PC-9 (cell line): ENCODE data around the gene BICRAL. TPM values are rescaled to one million over a fixed set of nuclear protein-coding genes. Genes with fewer than 3 reads are reported as not detected.

ENCODE experiments used
- BruUV-seq: library from RNA; stranded (reverse); fragments of 400-500 nt; replicated peaks from 2 replicates; lab custom pipeline; 2021; lab: Mats Ljungman, UMichigan
- CTCF ChIA-PET: fragments of 300-600 bp; sonication (Branson Sonifier 250); formaldehyde crosslinking; loops from one replicate; lab custom pipeline; 2022; ENCODE audit warnings: antibody characterized with exemption; lab: Charles Lee
- POLR2A ChIA-PET: fragments of 300-600 bp; sonication (Branson Sonifier 250); formaldehyde crosslinking; loops from one replicate; lab custom pipeline; 2022; ENCODE audit warnings: antibody characterized with exemption; ENCODE audit not compliant: unreplicated experiment; lab: Charles Lee
- DNase-seq, 2 experiments: peaks; one replicate each; pipeline versions ENCODE4 v3.0.0 to v3.0.0-alpha.2; 2015 to 2022; ENCODE audit warnings: mixed read lengths in 1 of 2
- H2AFZ ChIP-seq: fragments of 200-600 bp; sonication (generic); 2 replicates; pipeline ENCODE4 v1.8.1; 2017; ENCODE audit warnings: antibody characterized with exemption
- H3F3A ChIP-seq: fragments of 200-600 bp; sonication (generic); 2 replicates; pipeline ENCODE4 v1.8.1; 2017; ENCODE audit warnings: antibody characterized with exemption, mild to moderate bottlenecking, low read depth; ENCODE audit not compliant: insufficient read depth
- H3K27ac ChIP-seq: fragments of 200-600 bp; sonication (generic); 2 replicates; pipeline ENCODE4 v1.6.1; 2016; ENCODE audit warnings: mixed run types
- H3K27me3 ChIP-seq: fragments of 200-600 bp; sonication (generic); 2 replicates; pipeline ENCODE4 v1.6.1; 2016; ENCODE audit warnings: low read depth, mixed run types; ENCODE audit not compliant: insufficient read depth
- H3K36me3 ChIP-seq: fragments of 200-600 bp; sonication (generic); 2 replicates; pipeline ENCODE4 v1.6.1; 2016; ENCODE audit warnings: low read depth, mixed run types
- H3K4me1 ChIP-seq: fragments of 200-600 bp; sonication (generic); replicated peaks from 2 replicates; pipeline ENCODE4 v1.6.1; 2016; ENCODE audit warnings: mixed run types; ENCODE audit not compliant: insufficient read depth
- H3K4me2 ChIP-seq: fragments of 200-600 bp; sonication (generic); 2 replicates; pipeline ENCODE4 v1.6.1; 2017; ENCODE audit warnings: mixed run types
- H3K4me3 ChIP-seq: fragments of 200-600 bp; sonication (generic); 2 replicates; pipeline ENCODE4 v1.6.1; 2016; ENCODE audit warnings: mixed run types
- H3K79me2 ChIP-seq: fragments of 200-600 bp; sonication (generic); 2 replicates; pipeline ENCODE4 v1.6.1; 2017; ENCODE audit warnings: low read depth, mixed run types
- H3K9me2 ChIP-seq: fragments of 200-600 bp; sonication (generic); 2 replicates; pipeline ENCODE4 v1.8.1; 2017; ENCODE audit warnings: mild to moderate bottlenecking; ENCODE audit not compliant: insufficient read depth
- H3K9me3 ChIP-seq: fragments of 200-600 bp; sonication (generic); 2 replicates; pipeline ENCODE4 v1.8.1; 2016; ENCODE audit warnings: low read depth; ENCODE audit not compliant: insufficient read depth
- H4K20me1 ChIP-seq: fragments of 200-600 bp; sonication (generic); 2 replicates; pipeline ENCODE4 v1.8.1; 2017; ENCODE audit not compliant: insufficient read depth
- CTCF ChIP-seq: fragments of 200-600 bp; sonication (generic); conservative IDR thresholded peaks from 2 replicates; pipeline ENCODE4 v1.6.1; 2017; ENCODE audit warnings: mixed run types, antibody characterized with exemption, mild to moderate bottlenecking, moderate library complexity
- EZH2 ChIP-seq: fragments of 200-600 bp; sonication (generic); IDR thresholded peaks from 2 replicates; pipeline ENCODE4 v1.8.0; 2017; ENCODE audit warnings: antibody characterized with exemption, low read depth
- intact Hi-C: fragments of 100-400 bp; cut with micrococcal nuclease; formaldehyde crosslinking; loops from one replicate; pipeline ENCODE4 v1.10.0; 2022; ENCODE audit not compliant: unreplicated experiment
- total RNA-seq: library from RNA; stranded (reverse); gene quantifications from 2 replicates; pipeline ENCODE4 v1.2.3, GENCODE V29; 2021

The BICRAL gene
- total RNA-seq, 1 experiment from 2014 or later = 12.9 TPM

GRCh38 chr6:42781546-42781795 is 381 bp upstream of the BICRAL start:
- Histone ChIP-seq H2AFZ (0 out of 2 replicates have a peak overlapping the region, but pooled peaks have one; percentile 48), H3K27me3 (no peaks in the 10 kb centered on the region), H3K4me2 (peak overlapping the region; percentile 75), H3K4me1 (peaks cover 39% of the 10 kb centered on the region), H4K20me1 (no peaks in the 10 kb centered on the region), H3K9me2 (no peaks in the 10 kb centered on the region), H3K9me3 (no peaks in the 10 kb centered on the region), H3K79me2 (peaks cover 41% of the 10 kb centered on the region), H3F3A (peaks cover 37% of the 10 kb centered on the region), H3K27ac (peak overlapping the region; percentile 94), H3K36me3 (no peaks in the 10 kb centered on the region), H3K4me3 (peak overlapping the region; percentile 49)
- intact Hi-C loops = no loop called here
- no peak for DNase-seq
- BruUV-seq = no TSS peak
- CTCF ChIA-PET = interaction anchor here (0.6 kb wide), 1 partner anchor 63 kb away, joined by 8 read pairs; no protein-coding TSS in a partner anchor
- TF ChIP-seq EZH2 = no peak
- TF ChIP-seq CTCF = no peak
- POLR2A ChIA-PET = interaction anchor here (0.5 to 2.0 kb wide), 3 partner anchors 35 to 148 kb away, joined by 5 to 50 read pairs (median 5); partner anchors contain the start of genes CNPY3 and TBCC

GRCh38 chr6:42782689-42783176 is 881 bp downstream of the BICRAL start:
- Histone ChIP-seq H3K4me2 (peak overlapping the region; percentile 95), H3K4me3 (peak overlapping the region; percentile 99), H2AFZ (peak overlapping the region; percentile 76; the same call in 1 of the 2 replicates), H3K4me1 (peaks cover 39% of the 10 kb centered on the region), H3K27ac (peak overlapping the region; percentile 94), H3K9me3 (no peaks in the 10 kb centered on the region), H4K20me1 (no peaks in the 10 kb centered on the region), H3K79me2 (peaks cover 53% of the 10 kb centered on the region), H3F3A (peaks cover 38% of the 10 kb centered on the region), H3K9me2 (no peaks in the 10 kb centered on the region), H3K36me3 (no peaks in the 10 kb centered on the region), H3K27me3 (no peaks in the 10 kb centered on the region)
- intact Hi-C loops = loop anchor here (1.0 kb wide), 1 partner anchor 36 kb away; the partner anchor contains the start of gene TBCC
- ChIA-PET POLR2A (interaction anchor here (0.5 to 2.0 kb wide), 4 partner anchors 28 to 107 kb away, joined by 6 to 50 read pairs (median 8); partner anchors contain the start of genes RPL7L1 and TBCC), CTCF (interaction anchor here (0.6 to 0.7 kb wide), 2 partner anchors 36 to 44 kb away, joined by 5 to 7 read pairs; no protein-coding TSS in a partner anchor)
- peak; percentile 60 to 62 for DNase-seq
- TF ChIP-seq CTCF = no peak
- no peak for TF ChIP-seq EZH2
- BruUV-seq = no TSS peak

- H3K4me3 ChIP-seq = peak overlapping the region; percentile 99
- TF ChIP-seq EZH2 = no peak
- no peak for TF ChIP-seq CTCF
- no peaks in the 10 kb centered on the region for H3K9me3 ChIP-seq
- peaks cover 39% of the 10 kb centered on the region for H3K4me1 ChIP-seq
- H4K20me1 ChIP-seq = no peaks in the 10 kb centered on the region
- H3K27ac ChIP-seq = peak overlapping the region; percentile 94
- DNase-seq = peak in 1 of 2 experiments; percentile 45
- H2AFZ ChIP-seq = peak overlapping the region; percentile 76
- H3K79me2 ChIP-seq = peaks cover 53% of the 10 kb centered on the region
- intact Hi-C loops = no loop called here
- H3K27me3 ChIP-seq = no peaks in the 10 kb centered on the region
- BruUV-seq = TSS peak; percentile 57
- H3F3A ChIP-seq = peaks cover 39% of the 10 kb centered on the region
- POLR2A ChIA-PET = interaction anchor here (0.5 to 2.0 kb wide), 3 partner anchors 37 to 106 kb away, joined by 8 to 50 read pairs (median 9); partner anchors contain the start of genes RPL7L1 and TBCC
- CTCF ChIA-PET = no interaction called here
- peak overlapping the region; percentile 95 for H3K4me2 ChIP-seq
- H3K9me2 ChIP-seq = no peaks in the 10 kb centered on the region
- no peaks in the 10 kb centered on the region for H3K36me3 ChIP-seq
These were observed 1.5 kb downstream of the BICRAL start for GRCh38 chr6:42783177-42783875.
